Esophagus muscularis mucosa (tissue), 3 donors: Measurements from ENCODE around the gene LCP2.

ENCODE experiments used
- CTCF ChIP-seq, 3 experiments: fragments of 200-600 bp in 2 of 3; fragments of 450-650 bp in 1 of 3; sonication (generic) in 2 of 3; IDR thresholded peaks; one replicate each; pipeline ENCODE4 v1.5.1; 2017 to 2019; ENCODE audit warnings: antibody characterized with exemption in 3 of 3, mild to moderate bottlenecking in 2 of 3, moderate library complexity in 1 of 3
- POLR2A ChIP-seq: fragments of 450-650 bp; IDR thresholded peaks from one replicate; pipeline ENCODE4 v1.6.1; 2017; ENCODE audit warnings: antibody characterized with exemption, moderate library complexity, mild to moderate bottlenecking, low read depth
- POLR2AphosphoS5 ChIP-seq, 2 donors: sonication (generic); formaldehyde crosslinking; IDR thresholded peaks; one replicate each; pipeline ENCODE4 v1.6.1; 2017; ENCODE audit warnings: antibody characterized with exemption in 2 of 2

GRCh38 chr5:170268884-170269283 lies 28.7 kb downstream of the LCP2 start:
- TF ChIP-seq CTCF (IDR thresholded peaks at IDR 0.05) (no peak), POLR2A (no peak), POLR2AphosphoS5 (IDR thresholded peaks at IDR 0.05) (no peak)
